Right atrium auricular region (tissue), 2 donors: ENCODE data around the gene GLRA3. TPM values are rescaled to one million over a fixed set of nuclear protein-coding genes. Genes with fewer than 3 reads are reported as not detected.

Experiments used
- DNase-seq: peaks from one replicate; pipeline ENCODE4 v3.0.0-alpha.2; 2019; ENCODE audit warnings: low spot score
- H3K27ac ChIP-seq, 2 donors: fragments of 200-600 bp; sonication (generic); 1 replicate in 1 of 2; 2 replicates in 1 of 2; pipeline ENCODE4 v1.5.1; 2016 to 2019
- H3K27me3 ChIP-seq, 2 donors: fragments of 200-600 bp; sonication (generic); one replicate each; pipeline versions ENCODE4 v1.5.1 to v1.6.0; 2017 to 2019
- H3K36me3 ChIP-seq: fragments of 200-600 bp; sonication (generic); one replicate; pipeline ENCODE4 v1.5.1; 2016
- H3K4me1 ChIP-seq, 2 donors: fragments of 200-600 bp; sonication (generic); one replicate each; pipeline versions ENCODE4 v1.5.1 to v1.6.0; 2017 to 2019
- H3K4me3 ChIP-seq, 2 donors: fragments of 200-600 bp; sonication (generic); 1 replicate in 1 of 2; 2 replicates in 1 of 2; pipeline ENCODE4 v1.5.1; 2017 to 2019; ENCODE audit warnings: mild to moderate bottlenecking in 1 of 2, moderate library complexity in 1 of 2
- H3K9me3 ChIP-seq, 2 donors: fragments of 200-600 bp; sonication (generic); one replicate each; pipeline ENCODE4 v1.5.1; 2019
- total RNA-seq, 2 donors: library from RNA; depleted of rRNA; stranded (reverse); fragments of >200 nt; gene quantifications; one replicate each; pipeline ENCODE4 v1.1.0, GENCODE V29; 2016
- TF ChIP-seq, protein P1 (sequence below), 2 donors: fragments of 200-600 bp; sonication (generic); IDR thresholded peaks; one replicate each; pipeline ENCODE4 v1.5.1; 2019; ENCODE audit warnings: antibody characterized with exemption in 2 of 2

Gene GLRA3
- total RNA-seq, 2 donors from 2014 or later: not detected

DNA sequence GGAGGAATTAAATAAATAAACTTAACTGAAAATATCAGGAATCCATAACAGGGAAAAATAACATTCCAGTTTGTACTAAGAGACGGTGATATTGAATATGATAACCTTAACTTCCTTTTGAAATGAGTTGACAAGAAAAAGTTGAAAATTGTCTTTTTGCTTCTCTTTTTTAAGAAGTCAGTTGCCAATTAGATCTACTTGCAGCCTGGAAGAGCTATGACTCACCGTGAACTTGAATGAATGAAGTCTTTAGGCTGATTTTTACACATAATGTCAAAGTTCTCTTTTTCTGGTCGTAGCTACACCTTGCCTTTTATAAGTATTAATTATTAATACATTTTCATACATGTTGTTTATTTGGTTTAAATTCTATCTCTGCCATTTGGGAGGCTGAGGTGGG is 212.4 kb downstream of the GLRA3 start:
- no peak overlapping the region for H3K4me3 ChIP-seq
- no peaks in the 10 kb centered on the region for H3K4me1 ChIP-seq
- no peaks in the 10 kb centered on the region for H3K36me3 ChIP-seq
- no peaks in the 10 kb centered on the region for H3K27me3 ChIP-seq
- no peak for DNase-seq
- H3K9me3 ChIP-seq: peaks cover 0 to 6% of the 10 kb centered on the region in 2 donors
- no peak overlapping the region for H3K27ac ChIP-seq
- TF ChIP-seq, protein P1, sequence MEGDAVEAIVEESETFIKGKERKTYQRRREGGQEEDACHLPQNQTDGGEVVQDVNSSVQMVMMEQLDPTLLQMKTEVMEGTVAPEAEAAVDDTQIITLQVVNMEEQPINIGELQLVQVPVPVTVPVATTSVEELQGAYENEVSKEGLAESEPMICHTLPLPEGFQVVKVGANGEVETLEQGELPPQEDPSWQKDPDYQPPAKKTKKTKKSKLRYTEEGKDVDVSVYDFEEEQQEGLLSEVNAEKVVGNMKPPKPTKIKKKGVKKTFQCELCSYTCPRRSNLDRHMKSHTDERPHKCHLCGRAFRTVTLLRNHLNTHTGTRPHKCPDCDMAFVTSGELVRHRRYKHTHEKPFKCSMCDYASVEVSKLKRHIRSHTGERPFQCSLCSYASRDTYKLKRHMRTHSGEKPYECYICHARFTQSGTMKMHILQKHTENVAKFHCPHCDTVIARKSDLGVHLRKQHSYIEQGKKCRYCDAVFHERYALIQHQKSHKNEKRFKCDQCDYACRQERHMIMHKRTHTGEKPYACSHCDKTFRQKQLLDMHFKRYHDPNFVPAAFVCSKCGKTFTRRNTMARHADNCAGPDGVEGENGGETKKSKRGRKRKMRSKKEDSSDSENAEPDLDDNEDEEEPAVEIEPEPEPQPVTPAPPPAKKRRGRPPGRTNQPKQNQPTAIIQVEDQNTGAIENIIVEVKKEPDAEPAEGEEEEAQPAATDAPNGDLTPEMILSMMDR (IDR thresholded peaks at IDR 0.05): no peak

DNA sequence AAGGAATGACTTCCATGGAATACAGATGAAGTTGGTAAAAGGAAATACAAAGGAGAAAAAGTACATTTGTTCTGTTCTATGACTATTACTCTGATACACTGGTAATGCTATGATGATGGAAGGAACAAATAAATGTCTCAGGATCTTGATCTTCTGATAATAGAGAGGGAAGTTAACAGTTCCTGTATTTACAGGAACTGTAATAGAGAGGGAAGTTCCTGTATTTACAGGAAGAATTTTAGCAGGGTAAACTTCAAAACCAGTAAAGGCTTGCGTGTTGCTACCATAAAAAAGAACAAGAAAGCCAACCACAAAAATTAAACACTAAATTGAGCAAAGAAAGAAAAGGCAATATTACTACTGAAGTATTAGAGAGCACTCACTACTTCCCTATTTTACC is 215.1 kb downstream of the GLRA3 start:
- Histone ChIP-seq H3K27ac (no peak overlapping the region), H3K4me1 (no peaks in the 10 kb centered on the region), H3K9me3 (peaks cover 0 to 10% of the 10 kb centered on the region in 2 donors), H3K36me3 (no peaks in the 10 kb centered on the region), H3K27me3 (no peaks in the 10 kb centered on the region), H3K4me3 (no peak overlapping the region)
- TF ChIP-seq, protein P1 (IDR thresholded peaks at IDR 0.05): no peak
- no peak for DNase-seq

DNA sequence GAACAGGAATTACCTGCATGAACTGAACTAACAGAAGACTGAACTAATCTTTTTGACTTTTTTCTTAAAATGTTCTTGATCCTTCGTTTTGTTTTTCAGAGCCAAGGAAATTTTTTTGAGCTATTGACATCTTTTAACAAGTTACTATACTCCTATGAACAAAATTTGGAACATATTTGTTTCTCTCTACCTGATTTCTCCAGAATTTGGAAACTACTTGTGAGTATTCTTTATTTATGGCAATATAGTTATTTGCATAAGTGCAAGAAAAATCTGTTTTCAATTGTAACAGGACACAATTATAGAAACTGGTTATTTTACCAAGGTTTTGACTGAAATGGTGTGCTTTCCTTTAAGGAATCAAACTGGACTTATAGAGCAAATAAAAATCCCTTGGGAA is 217.3 kb downstream of the GLRA3 start:
- Histone ChIP-seq H3K4me3 (no peak overlapping the region), H3K4me1 (no peaks in the 10 kb centered on the region), H3K27me3 (no peaks in the 10 kb centered on the region), H3K27ac (no peak overlapping the region), H3K9me3 (peaks cover 0 to 10% of the 10 kb centered on the region in 2 donors), H3K36me3 (no peaks in the 10 kb centered on the region)
- TF ChIP-seq, protein P1 (IDR thresholded peaks at IDR 0.05): no peak
- DNase-seq: no peak

DNA sequence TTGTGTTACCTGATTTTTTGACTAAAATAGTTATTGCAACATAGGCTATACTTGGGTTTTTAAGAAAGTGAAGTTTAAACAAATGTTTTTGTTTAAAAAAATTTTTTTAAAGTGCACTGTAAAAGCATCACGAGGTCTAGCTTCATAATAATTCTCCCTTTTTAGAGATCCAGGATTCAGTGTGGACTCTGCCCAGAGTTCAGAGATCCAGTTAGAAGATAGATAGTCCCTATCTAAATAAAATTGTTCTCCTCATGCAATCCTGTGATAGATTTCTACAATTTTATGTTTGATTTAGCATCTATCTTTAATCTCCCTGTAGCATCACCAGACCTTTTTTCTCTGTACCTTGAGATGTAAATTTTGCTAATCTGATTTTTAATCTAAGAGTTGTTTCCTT is 221.3 kb downstream of the GLRA3 start:
- Histone ChIP-seq H3K4me1 (no peaks in the 10 kb centered on the region), H3K4me3 (no peak overlapping the region), H3K36me3 (no peaks in the 10 kb centered on the region), H3K27me3 (no peaks in the 10 kb centered on the region), H3K27ac (no peak overlapping the region), H3K9me3 (peaks cover 0 to 10% of the 10 kb centered on the region in 2 donors)
- no peak for DNase-seq
- TF ChIP-seq, protein P1 (IDR thresholded peaks at IDR 0.05): no peak

DNA sequence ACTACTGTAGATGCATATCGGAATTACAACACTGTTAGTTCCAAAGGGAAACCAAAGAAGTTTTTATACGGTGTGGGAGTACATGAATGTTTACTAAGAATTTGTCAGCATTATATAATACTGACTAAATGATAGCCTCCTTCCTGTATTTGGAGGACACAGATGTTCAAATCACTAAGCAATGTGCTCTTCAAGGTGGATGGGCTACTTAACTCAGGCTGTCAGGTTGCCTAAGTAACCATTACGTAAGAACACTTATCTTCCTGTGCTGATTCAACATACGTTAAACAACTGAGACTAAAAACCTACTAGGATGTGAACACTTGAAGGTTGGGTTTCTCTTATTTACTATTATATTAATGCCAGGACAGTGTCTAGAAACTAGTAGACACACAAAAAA is 224.8 kb downstream of the GLRA3 start:
- TF ChIP-seq, protein P1 (IDR thresholded peaks at IDR 0.05): no peak
- no peaks in the 10 kb centered on the region for H3K9me3 ChIP-seq
- H3K27ac ChIP-seq: no peak overlapping the region
- no peak for DNase-seq
- no peak overlapping the region for H3K4me3 ChIP-seq
- H3K27me3 ChIP-seq: no peaks in the 10 kb centered on the region
- no peaks in the 10 kb centered on the region for H3K36me3 ChIP-seq
- H3K4me1 ChIP-seq: no peaks in the 10 kb centered on the region

DNA sequence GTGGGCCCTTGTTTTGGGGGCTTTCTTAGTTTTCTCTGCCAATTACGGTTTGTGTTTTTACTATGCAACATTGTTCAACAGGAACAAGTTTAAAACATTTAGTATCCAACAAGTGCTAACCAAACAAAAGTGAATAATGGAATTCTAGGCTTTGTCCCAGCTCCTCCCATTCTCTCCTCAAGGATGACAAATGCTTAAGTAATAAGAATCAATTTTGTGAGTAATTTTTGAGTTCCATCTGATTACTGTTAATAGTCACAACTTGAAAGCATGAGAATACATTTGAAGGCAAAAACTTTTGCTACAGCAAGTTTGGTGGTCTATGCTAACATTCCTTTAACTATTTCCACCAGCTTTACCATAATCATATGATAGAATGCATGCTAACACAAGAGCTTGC is 228.7 kb downstream of the GLRA3 start:
- H3K27me3 ChIP-seq: no peaks in the 10 kb centered on the region
- no peaks in the 10 kb centered on the region for H3K9me3 ChIP-seq
- TF ChIP-seq, protein P1 (IDR thresholded peaks at IDR 0.05): no peak
- no peak for DNase-seq
- H3K4me1 ChIP-seq: no peaks in the 10 kb centered on the region
- no peak overlapping the region for H3K4me3 ChIP-seq
- H3K27ac ChIP-seq: no peak overlapping the region
- H3K36me3 ChIP-seq: no peaks in the 10 kb centered on the region
